Panc1 (cell line): ENCODE results near the gene TRPM4. TPM values are rescaled to one million over a fixed set of nuclear protein-coding genes. Genes with fewer than 3 reads are reported as not detected.
A peak's percentile ranks its signal among the peaks of the same experiment; 100 is the strongest.
"Not testable (repeated sequence)": the region's sequence is repeated elsewhere in the genome, so short reads cannot be mapped to it uniquely, and the experiment has no call there.

Experiments used
- ATAC-seq: fragments of 200-7000 bp; cut with Tn5 transposase; 2 replicates; pipeline ENCODE4 v1.9.1; 2020; ENCODE audit warnings: mild to moderate bottlenecking, moderate library complexity
- BruUV-seq: library from RNA; stranded (reverse); fragments of 400-500 nt; replicated peaks from 2 replicates; lab custom pipeline; 2021; lab: Mats Ljungman, UMichigan
- CTCF ChIA-PET: fragments of 300-600 bp; sonication (Branson Sonifier 250); formaldehyde crosslinking; loops from one replicate; lab custom pipeline; 2022; ENCODE audit warnings: antibody characterized with exemption; lab: Charles Lee
- POLR2A ChIA-PET: fragments of 300-600 bp; sonication (Branson Sonifier 250); formaldehyde crosslinking; loops from one replicate; lab custom pipeline; 2022; ENCODE audit warnings: antibody characterized with exemption; lab: Charles Lee
- DNase-seq: peaks from one replicate; pipeline ENCODE4 v3.0.0-alpha.2; 2010; ENCODE audit warnings: low read depth, low spot score
- H3K27ac ChIP-seq: 2 replicates; pipeline ENCODE4 v1.5.1; 2011; ENCODE audit warnings: mild to moderate bottlenecking, low read length, inconsistent platforms
- H3K27me3 ChIP-seq: fragments of 200-500 bp; sonication (Bioruptor generic); 2 replicates; pipeline ENCODE4 v1.6.0; 2014; ENCODE audit warnings: low read length, inconsistent platforms; ENCODE audit not compliant: control insufficient read depth, insufficient read depth
- H3K36me3 ChIP-seq: fragments of 200-500 bp; sonication (Bioruptor generic); 2 replicates; pipeline ENCODE4 v1.5.1; 2014; ENCODE audit warnings: inconsistent platforms, mild to moderate bottlenecking, low read length, moderate library complexity; ENCODE audit not compliant: control insufficient read depth, insufficient read depth
- H3K4me1 ChIP-seq: 2 replicates; pipeline ENCODE4 v1.5.1; 2011; ENCODE audit warnings: inconsistent platforms, mild to moderate bottlenecking, low read length, moderate library complexity; ENCODE audit not compliant: control insufficient read depth, insufficient read depth
- H3K4me3 ChIP-seq, 2 experiments: 2 replicates each; pipeline ENCODE4 v1.5.1; 2011 to 2012; ENCODE audit warnings: low read depth in 2 of 2, low read length in 2 of 2, mild to moderate bottlenecking in 2 of 2, inconsistent platforms in 1 of 2, moderate library complexity in 1 of 2
- H3K9me3 ChIP-seq: fragments of 200-500 bp; sonication (Bioruptor generic); 2 replicates; pipeline ENCODE4 v1.5.1; 2014; ENCODE audit warnings: low read depth, mild to moderate bottlenecking, inconsistent platforms, low read length, moderate library complexity; ENCODE audit not compliant: control insufficient read depth, insufficient read depth
- POLR2AphosphoS5 ChIP-seq: IDR thresholded peaks from 2 replicates; pipeline ENCODE4 v1.6.1; 2012; ENCODE audit warnings: mild to moderate bottlenecking, low read depth, low read length, moderate library complexity
- SIN3A ChIP-seq: IDR thresholded peaks from 2 replicates; pipeline ENCODE4 v1.6.1; 2012; ENCODE audit warnings: low read depth, mild to moderate bottlenecking, low read length, moderate library complexity, borderline replicate concordance; ENCODE audit not compliant: insufficient read depth
- TCF7L2 ChIP-seq: IDR thresholded peaks from 2 replicates; pipeline ENCODE4 v1.6.1; 2011; ENCODE audit warnings: mild to moderate bottlenecking, low read depth, low read length, inconsistent platforms
- in situ Hi-C: cut with HindIII; loops from 2 replicates; pipeline ENCODE4 v1.10.0; 2016; ENCODE audit warnings: low sequenced_read_pairs, low pct_unique_long_range_greater_than_20kb
- intact Hi-C: fragments of 100-400 bp; cut with micrococcal nuclease; formaldehyde crosslinking; loops from one replicate; pipeline ENCODE4 v1.10.0; 2022; ENCODE audit not compliant: unreplicated experiment
- total RNA-seq: library from RNA; stranded (reverse); gene quantifications from one replicate; pipeline ENCODE4 v1.2.1, GENCODE V29; 2021; ENCODE audit not compliant: unreplicated experiment
- TF ChIP-seq, protein P1 (sequence below), 2 experiments: IDR thresholded peaks; 2 replicates each; pipeline ENCODE4 v1.6.1; 2011 to 2012; ENCODE audit warnings: low read depth in 2 of 2, control low read depth in 1 of 2, low read length in 1 of 2, mild to moderate bottlenecking in 1 of 2, moderate library complexity in 1 of 2; ENCODE audit not compliant: insufficient read depth in 1 of 2
- TF ChIP-seq, protein P2 (sequence below): fragments of 450-650 bp; IDR thresholded peaks from 2 replicates; pipeline ENCODE4 v1.5.1; 2017; ENCODE audit warnings: mild to moderate bottlenecking

TRPM4 gene
- total RNA-seq, 1 experiment from 2014 or later = 19.4 TPM

DNA sequence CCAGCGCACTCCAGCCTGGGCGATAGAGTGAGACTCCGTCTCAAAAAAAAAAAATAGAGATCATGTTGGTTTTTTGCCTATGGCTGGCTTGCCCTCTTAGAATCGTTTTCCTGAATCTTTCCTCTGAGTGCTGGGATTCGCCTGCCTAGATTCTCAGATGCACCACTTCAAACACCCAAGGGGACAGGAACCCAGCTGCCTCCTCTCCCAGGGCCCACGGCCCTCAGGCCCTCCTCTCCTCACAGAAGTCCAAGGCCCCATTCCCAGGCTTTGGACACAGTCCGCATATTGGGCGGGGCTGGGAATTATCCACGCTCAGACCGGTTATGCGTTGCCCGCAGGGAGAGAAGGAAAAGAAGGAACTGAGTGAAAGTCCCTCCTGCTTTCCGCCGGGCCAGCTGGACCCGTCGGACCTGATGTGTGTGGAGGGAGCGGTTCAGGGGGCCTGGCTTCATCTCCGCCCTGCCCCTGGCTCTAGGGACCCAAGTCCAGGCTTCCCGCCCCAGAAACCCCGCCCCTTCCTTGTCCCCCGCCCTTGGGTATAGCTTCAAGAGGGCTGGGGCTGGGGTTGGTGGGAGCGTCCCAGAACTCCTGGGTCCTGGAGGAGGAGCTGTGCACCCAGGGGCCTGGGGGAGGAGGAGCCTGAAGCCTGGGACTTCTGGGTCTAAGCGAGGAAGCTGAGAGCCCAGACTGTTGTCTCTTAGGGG is 32.4 kb upstream of the TRPM4 start:
- no peak for DNase-seq
- no peaks in the 10 kb centered on the region for H3K36me3 ChIP-seq

DNA sequence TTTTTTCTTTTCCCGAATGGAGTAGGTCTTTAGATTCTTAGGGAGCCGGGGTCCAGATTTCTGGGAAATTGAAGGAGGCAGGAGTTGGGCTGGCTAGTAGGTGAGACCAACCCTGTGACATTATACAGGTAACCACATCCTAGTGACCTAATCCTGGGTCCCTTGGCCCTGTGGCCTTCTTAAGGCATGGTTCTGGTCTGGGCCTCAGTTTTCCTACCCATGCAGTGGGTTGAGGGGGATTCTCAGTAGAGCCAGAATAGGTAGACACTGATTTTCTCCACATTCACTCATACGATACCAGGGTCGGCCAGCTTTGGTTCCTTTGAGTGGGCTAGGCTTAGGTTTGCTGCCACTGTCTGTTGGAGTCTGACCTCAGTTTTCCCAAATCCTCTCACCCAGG is 31.0 kb upstream of the TRPM4 start:
- ATAC-seq (no peak), DNase-seq (no peak)
- in situ Hi-C loops (no loop called here), intact Hi-C loops (no loop called here)
- no peak overlapping the region for H3K27ac ChIP-seq
- H3K36me3 ChIP-seq = no peaks in the 10 kb centered on the region
- ChIA-PET CTCF (interaction anchor here (0.6 kb wide), 2 partner anchors 8 to 20 kb away, joined by 5 to 8 read pairs; no protein-coding TSS in a partner anchor), POLR2A (no interaction called here)
- H3K4me3 ChIP-seq = no peak overlapping the region
- no peaks in the 10 kb centered on the region for H3K9me3 ChIP-seq
- H3K27me3 ChIP-seq = no peaks in the 10 kb centered on the region
- TF ChIP-seq SIN3A = no peak
- TF ChIP-seq, protein P1, sequence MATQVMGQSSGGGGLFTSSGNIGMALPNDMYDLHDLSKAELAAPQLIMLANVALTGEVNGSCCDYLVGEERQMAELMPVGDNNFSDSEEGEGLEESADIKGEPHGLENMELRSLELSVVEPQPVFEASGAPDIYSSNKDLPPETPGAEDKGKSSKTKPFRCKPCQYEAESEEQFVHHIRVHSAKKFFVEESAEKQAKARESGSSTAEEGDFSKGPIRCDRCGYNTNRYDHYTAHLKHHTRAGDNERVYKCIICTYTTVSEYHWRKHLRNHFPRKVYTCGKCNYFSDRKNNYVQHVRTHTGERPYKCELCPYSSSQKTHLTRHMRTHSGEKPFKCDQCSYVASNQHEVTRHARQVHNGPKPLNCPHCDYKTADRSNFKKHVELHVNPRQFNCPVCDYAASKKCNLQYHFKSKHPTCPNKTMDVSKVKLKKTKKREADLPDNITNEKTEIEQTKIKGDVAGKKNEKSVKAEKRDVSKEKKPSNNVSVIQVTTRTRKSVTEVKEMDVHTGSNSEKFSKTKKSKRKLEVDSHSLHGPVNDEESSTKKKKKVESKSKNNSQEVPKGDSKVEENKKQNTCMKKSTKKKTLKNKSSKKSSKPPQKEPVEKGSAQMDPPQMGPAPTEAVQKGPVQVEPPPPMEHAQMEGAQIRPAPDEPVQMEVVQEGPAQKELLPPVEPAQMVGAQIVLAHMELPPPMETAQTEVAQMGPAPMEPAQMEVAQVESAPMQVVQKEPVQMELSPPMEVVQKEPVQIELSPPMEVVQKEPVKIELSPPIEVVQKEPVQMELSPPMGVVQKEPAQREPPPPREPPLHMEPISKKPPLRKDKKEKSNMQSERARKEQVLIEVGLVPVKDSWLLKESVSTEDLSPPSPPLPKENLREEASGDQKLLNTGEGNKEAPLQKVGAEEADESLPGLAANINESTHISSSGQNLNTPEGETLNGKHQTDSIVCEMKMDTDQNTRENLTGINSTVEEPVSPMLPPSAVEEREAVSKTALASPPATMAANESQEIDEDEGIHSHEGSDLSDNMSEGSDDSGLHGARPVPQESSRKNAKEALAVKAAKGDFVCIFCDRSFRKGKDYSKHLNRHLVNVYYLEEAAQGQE (IDR thresholded peaks at IDR 0.05; ENCODE audit: insufficient read depth in 1 of 2, low read depth in 2 of 2, low read length in 1 of 2) = no peak
- TF ChIP-seq POLR2AphosphoS5 = no peak
- no peak for TF ChIP-seq TCF7L2
- TF ChIP-seq, protein P2, sequence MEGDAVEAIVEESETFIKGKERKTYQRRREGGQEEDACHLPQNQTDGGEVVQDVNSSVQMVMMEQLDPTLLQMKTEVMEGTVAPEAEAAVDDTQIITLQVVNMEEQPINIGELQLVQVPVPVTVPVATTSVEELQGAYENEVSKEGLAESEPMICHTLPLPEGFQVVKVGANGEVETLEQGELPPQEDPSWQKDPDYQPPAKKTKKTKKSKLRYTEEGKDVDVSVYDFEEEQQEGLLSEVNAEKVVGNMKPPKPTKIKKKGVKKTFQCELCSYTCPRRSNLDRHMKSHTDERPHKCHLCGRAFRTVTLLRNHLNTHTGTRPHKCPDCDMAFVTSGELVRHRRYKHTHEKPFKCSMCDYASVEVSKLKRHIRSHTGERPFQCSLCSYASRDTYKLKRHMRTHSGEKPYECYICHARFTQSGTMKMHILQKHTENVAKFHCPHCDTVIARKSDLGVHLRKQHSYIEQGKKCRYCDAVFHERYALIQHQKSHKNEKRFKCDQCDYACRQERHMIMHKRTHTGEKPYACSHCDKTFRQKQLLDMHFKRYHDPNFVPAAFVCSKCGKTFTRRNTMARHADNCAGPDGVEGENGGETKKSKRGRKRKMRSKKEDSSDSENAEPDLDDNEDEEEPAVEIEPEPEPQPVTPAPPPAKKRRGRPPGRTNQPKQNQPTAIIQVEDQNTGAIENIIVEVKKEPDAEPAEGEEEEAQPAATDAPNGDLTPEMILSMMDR = no peak
- BruUV-seq = no TSS peak
- 0 out of 2 replicates have a peak, but pooled peaks cover 3% of the 10 kb centered on the region for H3K4me1 ChIP-seq

More for the DNA sequence above, 32.4 kb upstream of the TRPM4 start:
- Histone ChIP-seq H3K9me3 (no peaks in the 10 kb centered on the region), H3K4me1 (peaks cover 3% of the 10 kb centered on the region; the same call in 1 of the 2 replicates), H3K27me3 (no peaks in the 10 kb centered on the region), H3K27ac (peak overlapping the region; percentile 51), H3K4me3 (peak overlapping the region; percentile 20 to 45)
- intact Hi-C loops (no loop called here), in situ Hi-C loops (no loop called here)
- no TSS peak for BruUV-seq
- no peak for TF ChIP-seq TCF7L2
- TF ChIP-seq, protein P1 (IDR thresholded peaks at IDR 0.05; ENCODE audit: insufficient read depth in 1 of 2, low read depth in 2 of 2, low read length in 1 of 2) = no peak
- TF ChIP-seq POLR2AphosphoS5 = no peak
- ATAC-seq = peak; percentile 44
- CTCF ChIA-PET = no interaction called here
- POLR2A ChIA-PET = no interaction called here

DNA sequence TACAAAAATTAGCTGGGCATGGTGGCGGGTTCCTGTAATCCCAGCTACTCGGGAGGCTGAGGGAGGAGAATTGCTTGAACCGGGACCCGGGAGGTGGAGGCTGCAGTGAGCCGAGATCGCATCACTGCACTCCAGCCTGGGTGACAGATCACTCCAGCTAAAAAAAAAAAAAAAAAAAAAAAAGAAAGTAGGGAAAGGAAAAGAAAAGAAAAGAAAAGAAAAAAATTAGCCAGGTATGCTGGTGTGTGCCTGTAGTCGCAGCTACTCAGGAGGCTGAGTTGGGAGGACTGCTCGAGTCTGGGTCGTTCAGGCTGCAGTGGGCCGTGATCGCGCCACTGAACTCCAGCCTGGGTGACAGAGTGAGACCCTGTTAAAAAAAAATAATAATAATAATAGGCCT is 30.4 kb upstream of the TRPM4 start:
- DNase-seq, H3K36me3 ChIP-seq, H3K27me3 ChIP-seq, H3K4me1 ChIP-seq, intact Hi-C loops, ATAC-seq, in situ Hi-C loops, BruUV-seq, H3K9me3 ChIP-seq: not testable (repeated sequence)
- Histone ChIP-seq H3K4me3 (peak overlapping the region; percentile 22 to 24), H3K27ac (peak overlapping the region; percentile 48)
- POLR2A ChIA-PET = interaction anchor here (0.6 to 0.7 kb wide), 3 partner anchors 133 to 251 kb away, joined by 3 to 8 read pairs (median 5); partner anchors contain the start of gene RUVBL2
- CTCF ChIA-PET = interaction anchor here (0.6 to 1.0 kb wide), 7 partner anchors 8 to 302 kb away, joined by 3 to 10 read pairs (median 5); no protein-coding TSS in a partner anchor
